Brain microvascular endothelial cell (primary cell): Measurements from ENCODE around the gene SH3BP4.

ENCODE experiments used
- DNase-seq: peaks from one replicate; pipeline ENCODE4 v3.0.0-alpha.2; 2020
- H3K27ac ChIP-seq: fragments of 250-450 bp; sonication (Bioruptor Pico); 2 replicates; pipeline ENCODE4 v1.5.1; 2020; ENCODE audit warnings: mild to moderate bottlenecking, moderate library complexity
- H3K27me3 ChIP-seq: fragments of 250-450 bp; sonication (Bioruptor Pico); replicated peaks from 2 replicates; pipeline ENCODE4 v1.5.1; 2020; ENCODE audit warnings: mild to moderate bottlenecking
- H3K36me3 ChIP-seq: fragments of 250-450 bp; sonication (Bioruptor Pico); replicated peaks from 2 replicates; pipeline ENCODE4 v1.5.1; 2020; ENCODE audit warnings: mild to moderate bottlenecking
- H3K4me3 ChIP-seq: 2 replicates; pipeline ENCODE4 v1.5.1; 2011; ENCODE audit warnings: low read depth, mild to moderate bottlenecking, control low read depth, low read length, moderate library complexity
- CTCF ChIP-seq: IDR thresholded peaks from 2 replicates; pipeline ENCODE4 v1.5.1; 2011; ENCODE audit warnings: low read depth, mild to moderate bottlenecking, moderate library complexity, low read length, control low read depth, inconsistent platforms; ENCODE audit errors: missing control alignments
- in situ Hi-C: cut with HindIII; loops from 2 replicates; pipeline ENCODE4 v1.10.0; 2017; ENCODE audit warnings: low sequenced_read_pairs, low pct_ligation_motif_present

Gene SH3BP4

GRCh38 chr2:235059161-235059560 is 107.3 kb downstream of the SH3BP4 start:
- H3K27ac ChIP-seq: no peak overlapping the region
- in situ Hi-C loops: no loop called here
- TF ChIP-seq CTCF: no peak
- H3K36me3 ChIP-seq: peaks cover 23% of the 10 kb centered on the region
- H3K27me3 ChIP-seq: no peaks in the 10 kb centered on the region
- no peak overlapping the region for H3K4me3 ChIP-seq
- DNase-seq: no peak

DNA sequence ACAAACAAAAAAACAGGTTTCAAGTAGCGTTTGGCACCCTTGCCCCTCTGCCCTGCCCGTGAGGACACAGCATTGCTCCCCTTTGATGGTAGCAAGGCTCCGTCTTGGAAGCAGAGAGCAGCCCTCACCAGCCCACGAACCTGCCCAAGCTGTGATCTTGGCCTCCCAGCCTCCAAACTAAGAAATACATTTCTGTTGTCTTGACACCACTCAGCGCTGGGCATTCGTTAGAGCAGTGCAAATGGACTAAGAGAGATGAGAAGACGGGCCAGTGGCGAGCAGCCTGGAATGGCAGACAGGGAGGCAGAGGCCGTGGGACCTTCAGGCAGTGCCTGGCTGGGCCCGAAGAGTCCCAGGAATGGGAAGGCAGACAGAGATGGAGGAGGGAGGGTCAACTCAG is 109.8 kb downstream of the SH3BP4 start:
- Histone ChIP-seq H3K27me3 (no peaks in the 10 kb centered on the region), H3K4me3 (no peak overlapping the region), H3K36me3 (peaks cover 1% of the 10 kb centered on the region), H3K27ac (no peak overlapping the region)
- no peak for DNase-seq
- in situ Hi-C loops: no loop called here
- TF ChIP-seq CTCF: no peak

DNA sequence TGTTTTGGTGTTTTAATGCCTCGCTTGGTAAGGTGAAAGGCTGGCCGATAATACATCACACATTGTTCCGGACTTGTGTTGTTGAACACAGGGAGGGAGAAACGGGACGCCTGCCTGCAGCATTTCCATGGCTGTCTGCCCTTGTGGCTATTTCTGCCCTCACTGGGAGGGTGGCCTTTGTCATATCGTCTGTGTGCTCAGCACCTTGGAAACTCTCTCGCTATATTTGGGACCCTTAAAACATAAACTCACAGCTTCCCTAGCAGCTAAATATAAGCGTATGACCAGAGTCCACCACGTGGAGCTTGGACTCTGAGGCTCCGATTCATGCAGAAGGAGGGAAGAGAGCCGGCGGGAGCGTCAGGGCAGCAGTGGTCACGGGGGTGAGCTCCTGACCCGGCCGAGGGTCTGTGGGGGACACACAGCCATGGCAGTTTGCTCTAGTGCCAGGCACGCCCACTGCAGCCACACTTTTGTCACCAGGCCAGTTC is 111.7 kb downstream of the SH3BP4 start:
- no peak for DNase-seq
- in situ Hi-C loops: no loop called here
- Histone ChIP-seq H3K36me3 (no peaks in the 10 kb centered on the region), H3K27ac (no peak overlapping the region), H3K4me3 (no peak overlapping the region), H3K27me3 (no peaks in the 10 kb centered on the region)
- no peak for TF ChIP-seq CTCF

DNA sequence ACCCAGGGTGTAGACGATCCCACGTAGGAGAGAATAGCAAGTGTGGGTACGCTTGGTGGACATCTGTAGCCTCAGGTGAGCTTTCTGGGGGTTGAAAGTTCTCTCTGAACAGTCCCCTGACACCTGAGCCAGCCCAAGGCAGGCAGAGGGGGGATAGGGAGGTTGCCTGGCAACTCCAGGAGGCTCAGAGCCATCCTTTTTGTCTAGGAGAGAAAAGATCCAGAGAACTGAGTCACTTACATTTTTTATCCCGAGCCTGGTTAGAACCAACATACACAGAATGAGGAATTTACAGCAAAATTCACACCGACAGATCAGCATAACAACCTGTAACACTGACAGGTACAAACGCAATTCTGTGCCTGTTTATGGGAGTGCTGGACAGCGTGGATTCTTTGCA is 113.2 kb downstream of the SH3BP4 start:
- Histone ChIP-seq H3K4me3 (no peak overlapping the region), H3K36me3 (no peaks in the 10 kb centered on the region), H3K27me3 (no peaks in the 10 kb centered on the region), H3K27ac (no peak overlapping the region)
- in situ Hi-C loops: no loop called here
- no peak for TF ChIP-seq CTCF
- DNase-seq: no peak

- H3K27ac ChIP-seq: no peak overlapping the region
- no peak for DNase-seq
- in situ Hi-C loops: no loop called here
- H3K36me3 ChIP-seq: no peaks in the 10 kb centered on the region
- H3K27me3 ChIP-seq: no peaks in the 10 kb centered on the region
- no peak overlapping the region for H3K4me3 ChIP-seq
- no peak for TF ChIP-seq CTCF
Observed at GRCh38 chr2:235066490-235066889, 114.7 kb downstream of the SH3BP4 start.

DNA sequence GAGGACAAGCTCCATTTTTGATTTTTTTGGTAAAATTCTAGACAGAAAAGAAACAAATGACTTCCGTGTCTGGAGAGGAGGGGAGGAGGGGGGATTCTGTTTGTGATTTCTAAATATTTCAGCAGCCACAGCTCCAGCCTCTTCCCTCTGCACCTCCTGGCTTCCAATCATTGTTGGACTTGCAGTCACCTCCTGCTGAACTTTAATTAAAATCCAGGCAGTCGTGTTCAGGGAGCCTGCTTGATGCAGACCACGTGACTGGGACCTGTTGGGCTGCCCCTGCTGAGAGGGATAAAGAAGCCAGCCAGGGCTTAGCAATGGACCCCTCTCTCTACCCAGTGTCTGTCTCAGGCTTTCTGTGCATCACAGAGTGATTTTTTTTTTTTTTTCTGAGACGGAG is 115.1 kb downstream of the SH3BP4 start:
- Histone ChIP-seq H3K27ac (no peak overlapping the region), H3K27me3 (no peaks in the 10 kb centered on the region), H3K4me3 (no peak overlapping the region), H3K36me3 (no peaks in the 10 kb centered on the region)
- in situ Hi-C loops: no loop called here
- DNase-seq: no peak
- TF ChIP-seq CTCF: no peak
